Gastrocnemius medialis (tissue), 4 donors: ENCODE measurements around the gene OR2A42.
"Not testable (repeated sequence)": the region's sequence is repeated elsewhere in the genome, so short reads cannot be mapped to it uniquely, and the experiment has no call there.

Source experiments
- POLR2A ChIP-seq, 2 donors: fragments of 450-650 bp; IDR thresholded peaks; one replicate each; pipeline ENCODE4 v1.6.1; 2017; ENCODE audit warnings: antibody characterized with exemption in 2 of 2, mild to moderate bottlenecking in 2 of 2, moderate library complexity in 2 of 2
- TF ChIP-seq, protein P1 (sequence below), 5 experiments: fragments of 450-650 bp in 3 of 5; fragments of 200-600 bp in 2 of 5; sonication (generic) in 2 of 5; IDR thresholded peaks in 4 of 5; conservative IDR thresholded peaks in 1 of 5; 1 replicate in 4 of 5; 2 replicates in 1 of 5; pipeline ENCODE4 v1.5.1; 2016 to 2019; ENCODE audit warnings: antibody characterized with exemption in 5 of 5, mild to moderate bottlenecking in 3 of 5, moderate library complexity in 3 of 5

DNA sequence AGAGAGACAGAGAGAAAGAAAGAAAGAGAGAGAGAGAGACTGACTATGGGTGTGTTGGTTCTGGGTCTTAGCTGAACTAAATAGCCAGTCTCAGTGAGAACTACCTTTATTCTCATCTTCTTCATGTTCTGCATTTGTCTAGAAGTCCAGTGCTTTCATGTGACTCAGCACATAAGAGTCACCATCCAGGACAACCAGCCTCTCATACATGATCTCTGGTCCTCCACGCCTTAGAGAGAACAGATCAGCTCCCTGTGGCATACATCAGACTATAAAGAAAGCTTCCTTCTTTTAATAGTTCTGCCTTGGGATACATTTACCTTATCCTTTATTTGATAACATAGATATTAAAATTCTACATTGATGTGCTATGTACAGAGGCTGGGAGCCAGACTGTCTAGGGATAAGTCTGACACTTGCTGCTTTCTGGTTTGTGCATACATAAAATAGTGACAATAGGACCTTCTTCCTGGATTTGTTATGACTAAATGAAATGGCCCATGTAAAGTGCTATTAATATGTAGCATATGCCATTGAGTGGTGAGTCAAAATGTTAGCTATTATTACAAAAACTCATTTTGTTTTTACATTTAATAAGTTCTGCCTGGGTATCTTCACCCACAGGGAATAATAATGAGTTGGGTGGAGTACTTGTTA lies 8.4 kb upstream of the OR2A42 start:
- TF ChIP-seq, protein P1, sequence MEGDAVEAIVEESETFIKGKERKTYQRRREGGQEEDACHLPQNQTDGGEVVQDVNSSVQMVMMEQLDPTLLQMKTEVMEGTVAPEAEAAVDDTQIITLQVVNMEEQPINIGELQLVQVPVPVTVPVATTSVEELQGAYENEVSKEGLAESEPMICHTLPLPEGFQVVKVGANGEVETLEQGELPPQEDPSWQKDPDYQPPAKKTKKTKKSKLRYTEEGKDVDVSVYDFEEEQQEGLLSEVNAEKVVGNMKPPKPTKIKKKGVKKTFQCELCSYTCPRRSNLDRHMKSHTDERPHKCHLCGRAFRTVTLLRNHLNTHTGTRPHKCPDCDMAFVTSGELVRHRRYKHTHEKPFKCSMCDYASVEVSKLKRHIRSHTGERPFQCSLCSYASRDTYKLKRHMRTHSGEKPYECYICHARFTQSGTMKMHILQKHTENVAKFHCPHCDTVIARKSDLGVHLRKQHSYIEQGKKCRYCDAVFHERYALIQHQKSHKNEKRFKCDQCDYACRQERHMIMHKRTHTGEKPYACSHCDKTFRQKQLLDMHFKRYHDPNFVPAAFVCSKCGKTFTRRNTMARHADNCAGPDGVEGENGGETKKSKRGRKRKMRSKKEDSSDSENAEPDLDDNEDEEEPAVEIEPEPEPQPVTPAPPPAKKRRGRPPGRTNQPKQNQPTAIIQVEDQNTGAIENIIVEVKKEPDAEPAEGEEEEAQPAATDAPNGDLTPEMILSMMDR (IDR thresholded peaks at IDR 0.05 in 4 of 5, conservative IDR thresholded peaks at IDR 0.05 in 1 of 5): not testable (repeated sequence)
- not testable (repeated sequence) for TF ChIP-seq POLR2A (IDR thresholded peaks at IDR 0.05)
